Measurements from ENCODE around the gene WIF1.

WIF1 gene

DNA sequence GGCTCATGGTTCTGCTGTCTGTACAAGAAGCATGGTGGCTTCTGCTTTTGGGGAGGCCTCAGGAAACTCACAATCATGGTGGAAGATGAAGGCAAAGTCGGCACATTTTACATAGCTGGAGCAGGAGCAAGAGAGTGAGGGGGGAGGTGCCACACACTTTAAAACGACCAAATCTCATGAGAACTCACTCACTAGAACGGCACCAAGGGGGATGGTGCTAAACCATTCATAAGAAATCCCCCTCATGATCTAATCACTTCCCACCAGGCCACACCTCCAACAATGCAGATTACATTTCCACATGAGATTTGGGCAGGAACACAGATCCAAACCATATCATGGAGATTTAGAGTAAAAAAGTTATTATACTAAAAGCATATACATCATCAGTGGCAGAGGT is 34.7 kb upstream of the WIF1 start:
- Histone ChIP-seq H3K36me3 (ENCODE audit: insufficient read depth, low read length) (no peaks in the 10 kb centered on the region), H3K27ac (ENCODE audit: low read depth, low read length) (no peak overlapping the region), H3K79me2 (ENCODE audit: control insufficient read depth, insufficient read depth, low read length, unreplicated experiment) (no peaks in the 10 kb centered on the region), H3K27me3 (ENCODE audit: insufficient read depth, low read length) (peaks cover 9% of the 10 kb centered on the region), H3K4me1 (ENCODE audit: control insufficient read depth, insufficient read depth, low read length, unreplicated experiment) (peaks cover 8% of the 10 kb centered on the region), H2AFZ (ENCODE audit: low read length, unreplicated experiment) (peak overlapping the region; percentile 83), H3K4me3 (ENCODE audit: low read depth, low read length) (no peak overlapping the region)

DNA sequence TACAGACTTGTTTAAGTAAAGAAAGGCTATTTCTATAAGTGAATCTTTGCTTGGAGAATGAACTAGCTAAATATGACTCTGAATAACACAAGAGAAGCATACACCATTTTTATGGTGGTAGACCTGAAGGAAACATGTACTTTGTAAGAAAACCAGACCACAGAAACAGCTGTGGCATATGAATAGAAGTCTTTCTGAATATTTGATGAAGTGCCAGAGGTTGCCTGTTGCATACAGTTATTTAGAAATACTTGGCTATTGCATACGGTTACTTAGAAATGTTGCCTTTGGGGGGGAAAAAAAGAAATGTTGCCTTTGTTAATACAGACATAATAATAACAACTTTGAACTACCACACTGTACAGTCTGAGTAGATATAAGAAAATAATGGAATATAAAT is 31.5 kb upstream of the WIF1 start:
- Histone ChIP-seq H3K27me3 (ENCODE audit: insufficient read depth, low read length) (peaks cover 7% of the 10 kb centered on the region; the same call in 1 of the 2 replicates), H3K27ac (ENCODE audit: low read depth, low read length) (no peak overlapping the region)

DNA sequence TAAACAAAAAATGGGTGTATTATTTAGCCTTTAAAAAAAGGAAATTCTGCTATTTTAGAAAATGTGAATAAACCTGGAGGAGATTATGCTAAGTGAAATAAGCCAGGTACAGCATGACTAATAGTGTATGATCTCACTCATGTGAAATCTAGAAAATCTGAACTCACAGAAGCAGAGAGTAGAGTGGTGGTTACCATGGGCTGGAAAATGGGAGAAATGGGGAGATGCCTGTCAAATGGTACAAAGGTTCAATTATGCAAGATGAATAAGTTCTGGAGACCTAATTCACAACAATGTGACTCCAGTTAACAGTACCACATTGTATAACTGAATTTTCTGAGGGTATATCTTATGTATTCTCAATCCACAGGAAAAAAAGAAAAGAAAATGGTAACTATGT is 30.9 kb upstream of the WIF1 start:
- Histone ChIP-seq H3K4me1 (ENCODE audit: control insufficient read depth, insufficient read depth, low read length, unreplicated experiment) (peaks cover 8% of the 10 kb centered on the region), H3K27ac (ENCODE audit: low read depth, low read length) (no peak overlapping the region), H3K27me3 (ENCODE audit: insufficient read depth, low read length) (peaks cover 7% of the 10 kb centered on the region; the same call in 1 of the 2 replicates), H2AFZ (ENCODE audit: low read length, unreplicated experiment) (no peak overlapping the region), H3K4me3 (ENCODE audit: low read depth, low read length) (no peak overlapping the region), H3K36me3 (ENCODE audit: insufficient read depth, low read length) (no peaks in the 10 kb centered on the region), H3K79me2 (ENCODE audit: control insufficient read depth, insufficient read depth, low read length, unreplicated experiment) (no peaks in the 10 kb centered on the region)

More for the DNA sequence above, 31.5 kb upstream of the WIF1 start:
- Histone ChIP-seq H3K4me1 (ENCODE audit: control insufficient read depth, insufficient read depth, low read length, unreplicated experiment) (peaks cover 8% of the 10 kb centered on the region), H3K4me3 (ENCODE audit: low read depth, low read length) (no peak overlapping the region), H3K36me3 (ENCODE audit: insufficient read depth, low read length) (no peaks in the 10 kb centered on the region), H2AFZ (ENCODE audit: low read length, unreplicated experiment) (no peak overlapping the region), H3K79me2 (ENCODE audit: control insufficient read depth, insufficient read depth, low read length, unreplicated experiment) (no peaks in the 10 kb centered on the region)

DNA sequence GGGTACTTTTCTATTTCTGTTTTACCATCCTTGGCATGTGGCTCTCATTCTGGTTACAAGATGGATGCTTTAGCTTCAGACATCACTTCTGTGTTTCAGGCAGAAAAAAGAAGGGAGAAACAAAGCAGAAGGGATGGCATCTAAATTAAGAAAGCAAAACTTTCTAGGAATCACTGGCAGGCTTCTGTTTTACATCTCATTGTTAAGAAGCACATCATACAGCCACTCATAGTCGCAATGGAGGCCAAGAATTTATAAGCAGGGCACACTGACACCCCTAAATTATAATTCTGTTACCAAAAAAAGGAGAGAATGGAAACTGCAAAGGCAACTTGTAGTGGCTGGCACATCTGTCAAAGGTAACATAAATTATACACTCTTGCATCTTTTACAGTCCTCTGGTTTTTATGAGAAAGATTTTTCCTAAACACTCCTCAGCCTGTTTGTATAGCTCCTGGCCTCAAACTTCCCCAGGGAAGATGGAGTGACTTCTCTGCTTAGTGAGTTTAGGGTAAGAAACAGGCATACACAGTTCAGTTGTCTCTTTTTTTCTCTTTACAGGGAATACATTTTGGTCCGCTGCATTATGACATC is 26.3 kb upstream of the WIF1 start:
- Histone ChIP-seq H2AFZ (ENCODE audit: low read length, unreplicated experiment) (no peak overlapping the region), H3K36me3 (ENCODE audit: insufficient read depth, low read length) (no peaks in the 10 kb centered on the region), H3K27me3 (ENCODE audit: insufficient read depth, low read length) (peaks cover 50% of the 10 kb centered on the region), H3K4me1 (ENCODE audit: control insufficient read depth, insufficient read depth, low read length, unreplicated experiment) (no peaks in the 10 kb centered on the region), H3K4me3 (ENCODE audit: low read depth, low read length) (no peak overlapping the region), H3K27ac (ENCODE audit: low read depth, low read length) (no peak overlapping the region), H3K79me2 (ENCODE audit: control insufficient read depth, insufficient read depth, low read length, unreplicated experiment) (no peaks in the 10 kb centered on the region)

DNA sequence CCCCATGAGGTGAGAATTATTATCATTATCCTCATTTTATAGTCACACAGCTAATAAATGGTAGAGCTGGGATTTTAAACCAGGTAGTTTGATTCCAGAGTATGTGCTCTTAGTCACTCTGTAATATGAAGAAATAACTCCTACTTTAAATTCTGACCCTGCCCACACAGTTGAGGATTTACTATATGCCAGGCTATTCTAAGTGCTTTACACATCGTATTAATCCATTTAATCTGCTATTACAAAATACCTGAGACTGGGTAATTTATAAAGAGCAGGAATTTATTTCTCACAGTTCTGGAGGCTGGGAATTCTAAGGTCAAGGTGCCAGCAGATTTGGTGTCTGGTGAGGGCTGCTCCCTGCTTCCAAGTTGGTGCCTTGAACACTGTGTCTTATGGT is 19.6 kb upstream of the WIF1 start:
- H2AFZ ChIP-seq (ENCODE audit: low read length, unreplicated experiment) = no peak overlapping the region
- H3K36me3 ChIP-seq (ENCODE audit: insufficient read depth, low read length) = no peaks in the 10 kb centered on the region
- peaks cover 93% of the 10 kb centered on the region for H3K27me3 ChIP-seq (ENCODE audit: insufficient read depth, low read length)
- H3K27ac ChIP-seq (ENCODE audit: low read depth, low read length) = no peak overlapping the region
- H3K4me3 ChIP-seq (ENCODE audit: low read depth, low read length) = no peak overlapping the region
- H3K79me2 ChIP-seq (ENCODE audit: control insufficient read depth, insufficient read depth, low read length, unreplicated experiment) = no peaks in the 10 kb centered on the region
- H3K4me1 ChIP-seq (ENCODE audit: control insufficient read depth, insufficient read depth, low read length, unreplicated experiment) = no peaks in the 10 kb centered on the region

DNA sequence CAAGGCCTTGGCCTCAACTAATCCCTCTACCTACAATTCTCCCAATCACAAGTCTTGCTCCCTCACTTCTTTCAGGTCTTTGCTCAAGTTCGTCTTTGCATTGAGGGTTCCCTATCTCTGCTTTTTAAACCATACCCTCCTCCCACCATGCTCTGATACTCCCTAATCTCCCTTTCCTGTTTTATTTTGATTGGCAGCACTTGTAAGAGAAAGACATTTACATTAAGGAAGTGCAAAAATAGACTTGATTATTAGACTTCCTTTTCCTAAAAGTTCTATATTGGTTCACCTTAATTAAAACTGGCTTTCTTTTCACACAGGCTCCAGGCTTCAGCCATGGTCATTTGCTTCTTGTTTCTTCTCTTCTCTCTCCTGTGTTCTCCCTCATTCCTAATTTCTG is 18.3 kb upstream of the WIF1 start:
- no peak overlapping the region for H2AFZ ChIP-seq (ENCODE audit: low read length, unreplicated experiment)
- no peaks in the 10 kb centered on the region for H3K79me2 ChIP-seq (ENCODE audit: control insufficient read depth, insufficient read depth, low read length, unreplicated experiment)
- H3K36me3 ChIP-seq (ENCODE audit: insufficient read depth, low read length) = no peaks in the 10 kb centered on the region
- no peak overlapping the region for H3K27ac ChIP-seq (ENCODE audit: low read depth, low read length)
- no peaks in the 10 kb centered on the region for H3K4me1 ChIP-seq (ENCODE audit: control insufficient read depth, insufficient read depth, low read length, unreplicated experiment)
- peaks cover 88% of the 10 kb centered on the region for H3K27me3 ChIP-seq (ENCODE audit: insufficient read depth, low read length)
- no peak overlapping the region for H3K4me3 ChIP-seq (ENCODE audit: low read depth, low read length)

DNA sequence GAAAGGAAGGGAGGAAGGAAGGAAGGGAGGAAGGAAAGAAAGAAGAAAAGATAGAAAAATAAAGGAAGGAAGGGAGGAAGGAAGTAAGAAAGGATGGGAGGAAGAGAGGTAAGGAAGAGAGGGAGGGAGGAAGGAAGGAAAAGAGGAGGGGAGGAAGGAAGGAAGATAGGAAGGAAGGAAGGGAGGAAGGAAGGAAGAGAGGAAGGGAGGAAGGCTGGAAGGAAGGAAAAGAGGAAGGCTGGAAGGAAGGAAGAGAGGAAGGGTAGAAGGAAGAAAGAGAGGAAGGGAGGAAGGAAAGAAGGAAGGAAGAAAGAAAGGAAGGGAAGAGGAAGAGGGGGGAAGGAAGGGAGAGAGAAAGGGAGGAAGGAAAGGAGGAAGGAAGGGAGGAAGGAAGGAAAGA is 12.8 kb upstream of the WIF1 start:
- no peak overlapping the region for H2AFZ ChIP-seq (ENCODE audit: low read length, unreplicated experiment)
- H3K27ac ChIP-seq (ENCODE audit: low read depth, low read length) = no peak overlapping the region
- no peaks in the 10 kb centered on the region for H3K79me2 ChIP-seq (ENCODE audit: control insufficient read depth, insufficient read depth, low read length, unreplicated experiment)
- H3K27me3 ChIP-seq (ENCODE audit: insufficient read depth, low read length) = peaks cover 80% of the 10 kb centered on the region
- no peaks in the 10 kb centered on the region for H3K4me1 ChIP-seq (ENCODE audit: control insufficient read depth, insufficient read depth, low read length, unreplicated experiment)
- no peak overlapping the region for H3K4me3 ChIP-seq (ENCODE audit: low read depth, low read length)
- no peaks in the 10 kb centered on the region for H3K36me3 ChIP-seq (ENCODE audit: insufficient read depth, low read length)

DNA sequence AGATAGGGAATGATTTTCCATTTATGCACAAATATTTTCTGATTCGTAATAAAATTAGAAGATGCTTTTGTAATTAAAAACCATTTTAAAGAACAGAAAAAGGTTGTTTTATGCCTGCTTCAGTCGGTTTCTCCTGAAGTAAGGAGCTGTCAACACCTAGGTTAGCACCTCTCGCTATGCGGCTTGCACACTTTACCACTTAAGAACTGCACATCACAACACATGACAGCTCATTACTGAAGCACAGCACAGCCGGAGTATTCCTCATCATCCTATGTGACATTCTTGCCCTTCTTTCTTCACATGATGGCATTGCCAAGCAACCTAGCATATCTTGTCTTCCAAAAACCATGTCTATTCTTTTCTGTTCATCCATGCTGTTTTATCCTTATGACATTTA is 5.4 kb upstream of the WIF1 start:
- H2AFZ ChIP-seq (ENCODE audit: low read length, unreplicated experiment) = no peak overlapping the region
- H3K36me3 ChIP-seq (ENCODE audit: insufficient read depth, low read length) = no peaks in the 10 kb centered on the region
- no peak overlapping the region for H3K27ac ChIP-seq (ENCODE audit: low read depth, low read length)
- no peaks in the 10 kb centered on the region for H3K4me1 ChIP-seq (ENCODE audit: control insufficient read depth, insufficient read depth, low read length, unreplicated experiment)
- no peak overlapping the region for H3K4me3 ChIP-seq (ENCODE audit: low read depth, low read length)
- H3K79me2 ChIP-seq (ENCODE audit: control insufficient read depth, insufficient read depth, low read length, unreplicated experiment) = no peaks in the 10 kb centered on the region
- H3K27me3 ChIP-seq (ENCODE audit: insufficient read depth, low read length) = peaks cover 71% of the 10 kb centered on the region

DNA sequence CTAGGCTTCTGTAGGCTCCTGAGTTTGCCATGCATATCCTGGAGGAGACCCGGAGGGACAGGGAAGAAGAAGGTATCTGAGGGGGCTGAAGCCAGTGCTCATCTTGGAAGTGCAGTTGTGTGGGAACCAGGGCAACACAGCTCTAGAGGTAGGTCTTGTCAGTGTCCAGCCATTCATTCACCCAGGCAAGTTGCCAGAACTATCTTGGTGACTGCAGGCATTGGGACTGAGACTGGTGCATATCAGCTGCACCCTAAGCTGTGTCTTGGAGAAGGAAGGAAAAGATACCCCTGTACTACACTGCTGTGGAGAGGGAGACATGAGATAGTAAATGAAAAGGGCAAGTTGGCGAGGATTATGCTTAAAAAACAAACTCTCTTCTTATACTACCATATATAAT is 4.9 kb upstream of the WIF1 start:
- Histone ChIP-seq H2AFZ (ENCODE audit: low read length, unreplicated experiment) (no peak overlapping the region), H3K27me3 (ENCODE audit: insufficient read depth, low read length) (peaks cover 71% of the 10 kb centered on the region)

DNA sequence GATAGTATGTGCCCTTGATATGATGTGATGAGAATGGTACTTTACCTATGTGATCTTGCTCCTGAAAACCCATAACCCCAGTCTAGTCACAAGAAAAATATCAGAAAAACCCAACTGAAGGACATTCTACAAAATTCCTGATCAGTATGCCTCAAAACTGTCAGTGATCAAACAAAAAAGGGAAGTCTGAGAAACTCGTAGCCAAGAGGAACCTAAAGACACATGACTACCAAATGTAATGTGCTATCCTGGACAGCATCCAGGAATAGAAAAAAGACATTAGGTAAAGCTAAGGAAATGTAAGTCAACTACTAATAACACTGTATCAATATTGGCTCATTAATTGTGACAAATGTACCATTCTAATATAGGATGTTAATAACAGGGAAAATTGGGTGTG is 4.1 kb upstream of the WIF1 start:
- no peaks in the 10 kb centered on the region for H3K36me3 ChIP-seq (ENCODE audit: insufficient read depth, low read length)
- no peak overlapping the region for H2AFZ ChIP-seq (ENCODE audit: low read length, unreplicated experiment)
- no peaks in the 10 kb centered on the region for H3K4me1 ChIP-seq (ENCODE audit: control insufficient read depth, insufficient read depth, low read length, unreplicated experiment)
- H3K27ac ChIP-seq (ENCODE audit: low read depth, low read length) = no peak overlapping the region
- H3K4me3 ChIP-seq (ENCODE audit: low read depth, low read length) = no peak overlapping the region
- peaks cover 72% of the 10 kb centered on the region for H3K27me3 ChIP-seq (ENCODE audit: insufficient read depth, low read length)
- no peaks in the 10 kb centered on the region for H3K79me2 ChIP-seq (ENCODE audit: control insufficient read depth, insufficient read depth, low read length, unreplicated experiment)

More for the DNA sequence above, 4.9 kb upstream of the WIF1 start:
- Histone ChIP-seq H3K4me3 (ENCODE audit: low read depth, low read length) (no peak overlapping the region), H3K27ac (ENCODE audit: low read depth, low read length) (no peak overlapping the region), H3K4me1 (ENCODE audit: control insufficient read depth, insufficient read depth, low read length, unreplicated experiment) (no peaks in the 10 kb centered on the region), H3K79me2 (ENCODE audit: control insufficient read depth, insufficient read depth, low read length, unreplicated experiment) (no peaks in the 10 kb centered on the region), H3K36me3 (ENCODE audit: insufficient read depth, low read length) (no peaks in the 10 kb centered on the region)

DNA sequence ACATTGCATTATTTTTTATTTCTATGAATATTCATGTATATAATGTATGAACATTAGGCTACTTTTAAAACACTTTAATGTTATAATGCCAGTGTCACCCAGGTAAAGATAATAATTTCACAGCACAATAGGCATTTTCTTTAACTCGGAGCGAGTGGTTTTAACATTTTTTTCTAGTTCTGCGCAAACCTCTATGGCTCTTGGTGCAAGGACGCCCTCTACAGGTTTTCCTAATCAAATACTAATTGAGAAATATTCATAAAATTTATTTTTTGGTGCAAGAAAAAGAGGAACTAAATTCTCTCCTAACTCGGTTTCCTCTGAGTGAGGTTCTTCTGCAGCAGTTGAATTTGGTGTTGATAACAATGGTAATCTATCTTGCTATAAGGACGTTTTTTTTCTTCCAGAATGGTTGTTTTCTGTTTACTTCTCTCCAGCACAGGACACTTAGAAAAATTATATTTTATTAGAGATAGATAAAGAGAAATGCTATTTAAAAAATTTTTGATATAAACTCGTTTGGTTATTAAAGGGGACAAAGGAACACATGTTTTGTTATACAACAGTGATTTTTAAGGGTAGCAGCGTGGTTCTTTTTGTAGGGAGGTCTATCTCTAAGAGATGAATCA is 2.4 kb upstream of the WIF1 start:
- H2AFZ ChIP-seq (ENCODE audit: low read length, unreplicated experiment) = no peak overlapping the region
- peaks cover 81% of the 10 kb centered on the region for H3K27me3 ChIP-seq (ENCODE audit: insufficient read depth, low read length)
- no peaks in the 10 kb centered on the region for H3K79me2 ChIP-seq (ENCODE audit: control insufficient read depth, insufficient read depth, low read length, unreplicated experiment)
- no peaks in the 10 kb centered on the region for H3K4me1 ChIP-seq (ENCODE audit: control insufficient read depth, insufficient read depth, low read length, unreplicated experiment)
- no peak overlapping the region for H3K27ac ChIP-seq (ENCODE audit: low read depth, low read length)
- no peaks in the 10 kb centered on the region for H3K36me3 ChIP-seq (ENCODE audit: insufficient read depth, low read length)
- no peak overlapping the region for H3K4me3 ChIP-seq (ENCODE audit: low read depth, low read length)

Data from ACC112 (cell line).